ENCODE measurements around the gene NCOA7. TPM values are rescaled to one million over a fixed set of nuclear protein-coding genes. Genes with fewer than 3 reads are reported as not detected.
A peak's percentile ranks its signal among the peaks of the same experiment; 100 is the strongest.

The NCOA7 gene
- total and polyA plus RNA-seq, 9 of the 15 experiments (the other 6 are each of a cell fraction or from before 2014, with no cell fraction given), result 5.8 to 14.6 (median 9.3) TPM

DNA sequence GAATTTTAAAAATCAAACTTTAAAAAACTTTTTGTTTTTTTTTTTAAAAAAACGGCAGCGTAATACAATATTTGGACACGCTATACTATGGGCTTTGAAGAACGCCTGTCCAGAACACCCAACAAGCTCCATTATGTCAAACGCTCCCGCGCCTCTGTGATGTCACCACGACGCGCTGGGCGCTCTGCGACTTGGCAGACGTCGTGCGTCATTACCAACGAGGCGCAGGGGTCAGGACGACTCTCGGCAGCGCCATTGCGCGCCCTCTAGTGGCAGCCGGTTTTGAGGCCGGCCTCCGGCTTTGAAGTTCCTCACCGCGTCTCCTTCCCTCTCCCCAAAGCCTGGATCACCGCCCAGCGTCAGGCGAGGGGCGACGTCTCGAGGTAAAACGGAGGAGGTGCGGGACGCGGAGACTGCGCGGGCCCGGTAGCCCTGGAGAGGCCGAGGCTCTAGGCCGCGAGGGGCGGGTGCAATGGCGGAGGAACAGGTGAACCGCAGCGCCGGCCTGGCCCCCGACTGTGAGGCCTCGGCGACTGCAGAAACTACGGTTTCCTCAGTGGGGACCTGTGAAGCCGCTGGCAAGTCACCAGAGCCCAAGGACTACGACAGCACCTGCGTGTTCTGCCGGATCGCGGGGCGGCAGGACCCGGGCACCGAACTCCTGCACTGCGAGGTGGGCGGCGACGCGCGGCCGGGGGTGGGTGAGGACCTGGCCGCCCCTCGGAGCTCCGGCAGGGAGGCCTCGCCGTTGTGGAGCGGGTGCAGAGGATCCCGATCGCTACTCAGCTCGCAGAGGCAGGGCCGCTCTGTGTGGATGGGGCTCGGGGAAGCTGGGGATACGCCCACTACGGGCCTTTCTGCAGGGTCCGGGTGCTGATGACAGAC, 166.0 kb downstream of the NCOA7 start, which contains the start of gene HINT3 (continued):
- TF ChIP-seq NR0B1 (IDR thresholded peaks at IDR 0.05; ENCODE audit: partially characterized antibody) (no peak), ZNF740 (CRISPR knock-in tag; IDR thresholded peaks at IDR 0.05) (no peak; the same call in 1 of the 2 replicates), ZNF740 (tag; IDR thresholded peaks at IDR 0.05) (no peak), STAT5A (IDR thresholded peaks at IDR 0.05; ENCODE audit: borderline replicate concordance, low read length) (peak; percentile 16; the same call in 1 of the 2 replicates), ZNF347 (CRISPR knock-in tag; IDR thresholded peaks at IDR 0.05; ENCODE audit: low read depth) (no peak), ZNF282 (CRISPR knock-in tag; IDR thresholded peaks at IDR 0.05) (no peak), ZNF143 (CRISPR knock-in tag; IDR thresholded peaks at IDR 0.05) (peak; percentile 59), HNRNPUL1 (IDR thresholded peaks at IDR 0.05; ENCODE audit: low read length) (no peak), POU5F1 (IDR thresholded peaks at IDR 0.05; ENCODE audit: borderline replicate concordance, low read depth, low read length, partially characterized antibody) (no peak), C11orf30 (IDR thresholded peaks at IDR 0.05; ENCODE audit: low read depth) (peak; percentile 95), RBM39 (optimal IDR thresholded peaks at IDR 0.05; ENCODE audit: low read depth, low read length) (no peak), MECOM (CRISPR knock-in tag; IDR thresholded peaks at IDR 0.05) (no peak), SMAD3 (CRISPR knock-in tag; conservative IDR thresholded peaks at IDR 0.05) (no peak), SP2 (IDR thresholded peaks at IDR 0.05; ENCODE audit: extremely low read depth, low read depth, low read length, poor library complexity, severe bottlenecking) (peak; percentile 74)
- TF ChIP-seq, protein P1, sequence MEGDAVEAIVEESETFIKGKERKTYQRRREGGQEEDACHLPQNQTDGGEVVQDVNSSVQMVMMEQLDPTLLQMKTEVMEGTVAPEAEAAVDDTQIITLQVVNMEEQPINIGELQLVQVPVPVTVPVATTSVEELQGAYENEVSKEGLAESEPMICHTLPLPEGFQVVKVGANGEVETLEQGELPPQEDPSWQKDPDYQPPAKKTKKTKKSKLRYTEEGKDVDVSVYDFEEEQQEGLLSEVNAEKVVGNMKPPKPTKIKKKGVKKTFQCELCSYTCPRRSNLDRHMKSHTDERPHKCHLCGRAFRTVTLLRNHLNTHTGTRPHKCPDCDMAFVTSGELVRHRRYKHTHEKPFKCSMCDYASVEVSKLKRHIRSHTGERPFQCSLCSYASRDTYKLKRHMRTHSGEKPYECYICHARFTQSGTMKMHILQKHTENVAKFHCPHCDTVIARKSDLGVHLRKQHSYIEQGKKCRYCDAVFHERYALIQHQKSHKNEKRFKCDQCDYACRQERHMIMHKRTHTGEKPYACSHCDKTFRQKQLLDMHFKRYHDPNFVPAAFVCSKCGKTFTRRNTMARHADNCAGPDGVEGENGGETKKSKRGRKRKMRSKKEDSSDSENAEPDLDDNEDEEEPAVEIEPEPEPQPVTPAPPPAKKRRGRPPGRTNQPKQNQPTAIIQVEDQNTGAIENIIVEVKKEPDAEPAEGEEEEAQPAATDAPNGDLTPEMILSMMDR (IDR thresholded peaks at IDR 0.05 in 2 of 3, conservative IDR thresholded peaks at IDR 0.05 in 1 of 3; ENCODE audit: insufficient read depth in 2 of 3, low read depth in 1 of 3, low read length in 3 of 3), result peak; percentile 98 to 99 (median 99)
- TF ChIP-seq, protein P2, sequence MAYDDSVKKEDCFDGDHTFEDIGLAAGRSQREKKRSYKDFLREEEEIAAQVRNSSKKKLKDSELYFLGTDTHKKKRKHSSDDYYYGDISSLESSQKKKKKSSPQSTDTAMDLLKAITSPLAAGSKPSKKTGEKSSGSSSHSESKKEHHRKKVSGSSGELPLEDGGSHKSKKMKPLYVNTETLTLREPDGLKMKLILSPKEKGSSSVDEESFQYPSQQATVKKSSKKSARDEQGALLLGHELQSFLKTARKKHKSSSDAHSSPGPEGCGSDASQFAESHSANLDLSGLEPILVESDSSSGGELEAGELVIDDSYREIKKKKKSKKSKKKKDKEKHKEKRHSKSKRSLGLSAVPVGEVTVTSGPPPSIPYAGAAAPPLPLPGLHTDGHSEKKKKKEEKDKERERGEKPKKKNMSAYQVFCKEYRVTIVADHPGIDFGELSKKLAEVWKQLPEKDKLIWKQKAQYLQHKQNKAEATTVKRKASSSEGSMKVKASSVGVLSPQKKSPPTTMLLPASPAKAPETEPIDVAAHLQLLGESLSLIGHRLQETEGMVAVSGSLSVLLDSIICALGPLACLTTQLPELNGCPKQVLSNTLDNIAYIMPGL (CRISPR knock-in tag; IDR thresholded peaks at IDR 0.05), result peak; percentile 96
- TF ChIP-seq, protein P3, sequence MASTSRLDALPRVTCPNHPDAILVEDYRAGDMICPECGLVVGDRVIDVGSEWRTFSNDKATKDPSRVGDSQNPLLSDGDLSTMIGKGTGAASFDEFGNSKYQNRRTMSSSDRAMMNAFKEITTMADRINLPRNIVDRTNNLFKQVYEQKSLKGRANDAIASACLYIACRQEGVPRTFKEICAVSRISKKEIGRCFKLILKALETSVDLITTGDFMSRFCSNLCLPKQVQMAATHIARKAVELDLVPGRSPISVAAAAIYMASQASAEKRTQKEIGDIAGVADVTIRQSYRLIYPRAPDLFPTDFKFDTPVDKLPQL (IDR thresholded peaks at IDR 0.05; ENCODE audit: extremely low read depth, insufficient read length), result no peak
